ENCODE results near the gene PPM1F.
"Not testable (repeated sequence)": the region's sequence is repeated elsewhere in the genome, so short reads cannot be mapped to it uniquely, and the experiment has no call there.

PPM1F gene

GRCh38 chr22:21942407-21943343, 10.0 kb downstream of the PPM1F start:
- H3K4me3 ChIP-seq = no peak overlapping the region
- peak overlapping the region; percentile 71 for H3K27ac ChIP-seq
- no peaks in the 10 kb centered on the region for H3K36me3 ChIP-seq (ENCODE audit: insufficient read depth, low read length)
- peak; percentile 67 for DNase-seq (ENCODE audit: low read depth, low spot score)
- H3K9me3 ChIP-seq (ENCODE audit: low read depth, low read length) = no peaks in the 10 kb centered on the region
- TF ChIP-seq POLR2AphosphoS5 (IDR thresholded peaks at IDR 0.05; ENCODE audit: borderline replicate concordance, low read depth, low read length) (no peak), FOXP2 (optimal IDR thresholded peaks at IDR 0.05; ENCODE audit: control extremely low read depth, extremely low read length, insufficient read depth) (peak; percentile 9), EZH2 (IDR thresholded peaks at IDR 0.05) (no peak)
- H3K9ac ChIP-seq (ENCODE audit: insufficient read length) = no peak overlapping the region

- TF ChIP-seq POLR2AphosphoS5 (IDR thresholded peaks at IDR 0.05; ENCODE audit: borderline replicate concordance, low read depth, low read length) = no peak
- TF ChIP-seq EZH2 (IDR thresholded peaks at IDR 0.05) = no peak
- TF ChIP-seq FOXP2 (optimal IDR thresholded peaks at IDR 0.05; ENCODE audit: control extremely low read depth, extremely low read length, insufficient read depth) = no peak
- no peak for DNase-seq (ENCODE audit: low read depth, low spot score)
- Histone ChIP-seq H3K36me3 (ENCODE audit: insufficient read depth, low read length) (no peaks in the 10 kb centered on the region), H3K4me3 (no peak overlapping the region), H3K27ac (peak overlapping the region; percentile 71), H3K9ac (ENCODE audit: insufficient read length) (no peak overlapping the region), H3K9me3 (ENCODE audit: low read depth, low read length) (no peaks in the 10 kb centered on the region)
Measured at GRCh38 chr22:21941921-21942320, 10.7 kb downstream of the PPM1F start.

- no peaks in the 10 kb centered on the region for H3K9me3 ChIP-seq (ENCODE audit: low read depth, low read length)
- peaks cover 5% of the 10 kb centered on the region; the same call in 1 of the 2 replicates for H3K36me3 ChIP-seq (ENCODE audit: insufficient read depth, low read length)
- DNase-seq (ENCODE audit: low read depth, low spot score) = no peak
- no peak overlapping the region for H3K4me3 ChIP-seq
- TF ChIP-seq EZH2 (IDR thresholded peaks at IDR 0.05) (no peak), POLR2AphosphoS5 (IDR thresholded peaks at IDR 0.05; ENCODE audit: borderline replicate concordance, low read depth, low read length) (no peak), FOXP2 (optimal IDR thresholded peaks at IDR 0.05; ENCODE audit: control extremely low read depth, extremely low read length, insufficient read depth) (no peak)
- no peak overlapping the region for H3K9ac ChIP-seq (ENCODE audit: insufficient read length)
- no peak overlapping the region for H3K27ac ChIP-seq
Measured at GRCh38 chr22:21940521-21940920, 12.1 kb downstream of the PPM1F start.

GRCh38 chr22:21939935-21940334, 12.7 kb downstream of the PPM1F start:
- H3K27ac ChIP-seq; H3K9ac ChIP-seq (ENCODE audit: insufficient read length); H3K4me3 ChIP-seq; DNase-seq (ENCODE audit: low read depth, low spot score); H3K9me3 ChIP-seq (ENCODE audit: low read depth, low read length); H3K36me3 ChIP-seq (ENCODE audit: insufficient read depth, low read length): not testable (repeated sequence)

- Histone ChIP-seq H3K36me3 (ENCODE audit: insufficient read depth, low read length) (peaks cover 5% of the 10 kb centered on the region; the same call in 1 of the 2 replicates), H3K9ac (ENCODE audit: insufficient read length) (no peak overlapping the region), H3K27ac (no peak overlapping the region), H3K9me3 (ENCODE audit: low read depth, low read length) (no peaks in the 10 kb centered on the region), H3K4me3 (no peak overlapping the region)
- no peak for DNase-seq (ENCODE audit: low read depth, low spot score)
- TF ChIP-seq EZH2 (IDR thresholded peaks at IDR 0.05) = no peak
- TF ChIP-seq POLR2AphosphoS5 (IDR thresholded peaks at IDR 0.05; ENCODE audit: borderline replicate concordance, low read depth, low read length) = no peak
- no peak for TF ChIP-seq FOXP2 (optimal IDR thresholded peaks at IDR 0.05; ENCODE audit: control extremely low read depth, extremely low read length, insufficient read depth)
Measured at GRCh38 chr22:21939461-21939913, 13.2 kb downstream of the PPM1F start.

GRCh38 chr22:21938906-21939305, 13.7 kb downstream of the PPM1F start:
- Histone ChIP-seq H3K27ac (peak overlapping the region; percentile 87), H3K36me3 (ENCODE audit: insufficient read depth, low read length) (peaks cover 5% of the 10 kb centered on the region; the same call in 1 of the 2 replicates), H3K9ac (ENCODE audit: insufficient read length) (no peak overlapping the region), H3K9me3 (ENCODE audit: low read depth, low read length) (no peaks in the 10 kb centered on the region), H3K4me3 (peak overlapping the region; percentile 88)
- DNase-seq (ENCODE audit: low read depth, low spot score) = no peak
- TF ChIP-seq POLR2AphosphoS5 (IDR thresholded peaks at IDR 0.05; ENCODE audit: borderline replicate concordance, low read depth, low read length) = no peak
- no peak for TF ChIP-seq FOXP2 (optimal IDR thresholded peaks at IDR 0.05; ENCODE audit: control extremely low read depth, extremely low read length, insufficient read depth)
- TF ChIP-seq EZH2 (IDR thresholded peaks at IDR 0.05) = no peak

GRCh38 chr22:21938071-21938822, 14.4 kb downstream of the PPM1F start:
- TF ChIP-seq POLR2AphosphoS5 (IDR thresholded peaks at IDR 0.05; ENCODE audit: borderline replicate concordance, low read depth, low read length) = peak; percentile 40; the same call in 1 of the 2 replicates
- TF ChIP-seq EZH2 (IDR thresholded peaks at IDR 0.05) = no peak
- peak; percentile 19 for TF ChIP-seq FOXP2 (optimal IDR thresholded peaks at IDR 0.05; ENCODE audit: control extremely low read depth, extremely low read length, insufficient read depth)
- H3K9ac ChIP-seq (ENCODE audit: insufficient read length) = peak overlapping the region; percentile 80

GRCh38 chr22:21937821-21938070, 14.9 kb downstream of the PPM1F start:
- Histone ChIP-seq H3K27ac (no peak overlapping the region), H3K9me3 (ENCODE audit: low read depth, low read length) (no peaks in the 10 kb centered on the region), H3K9ac (ENCODE audit: insufficient read length) (peak overlapping the region; percentile 28), H3K36me3 (ENCODE audit: insufficient read depth, low read length) (peaks cover 11% of the 10 kb centered on the region; the same call in 1 of the 2 replicates), H3K4me3 (peak overlapping the region; percentile 88)
- DNase-seq (ENCODE audit: low read depth, low spot score) = no peak
- TF ChIP-seq EZH2 (IDR thresholded peaks at IDR 0.05) (no peak), POLR2AphosphoS5 (IDR thresholded peaks at IDR 0.05; ENCODE audit: borderline replicate concordance, low read depth, low read length) (no peak), FOXP2 (optimal IDR thresholded peaks at IDR 0.05; ENCODE audit: control extremely low read depth, extremely low read length, insufficient read depth) (no peak)

More at GRCh38 chr22:21938071-21938822, 14.4 kb downstream of the PPM1F start:
- Histone ChIP-seq H3K27ac (peak overlapping the region; percentile 87), H3K9me3 (ENCODE audit: low read depth, low read length) (no peaks in the 10 kb centered on the region), H3K4me3 (peak overlapping the region; percentile 88), H3K36me3 (ENCODE audit: insufficient read depth, low read length) (peaks cover 6% of the 10 kb centered on the region; the same call in 1 of the 2 replicates)
- no peak for DNase-seq (ENCODE audit: low read depth, low spot score)

Measured in SK-N-MC (cell line).